Renal pelvis (tissue), 12 donors: Measurements from ENCODE around the gene THTPA. TPM values are rescaled to one million over a fixed set of nuclear protein-coding genes. Genes with fewer than 3 reads are reported as not detected.

Source experiments
- DNase-seq: peaks from one replicate; pipeline ENCODE4 v3.0.0-alpha.2; 2013
- long read RNA-seq, 16 experiments: transcript quantifications; one replicate each; lab custom pipeline, GENCODE V29; 2026
- polyA plus RNA-seq, 3 donors: library from polyadenylated mRNA; unstranded; fragments of 120-200 nt; gene quantifications; one replicate each; pipeline ENCODE4 v1.2.1, GENCODE V29; 2013; ENCODE audit not compliant: insufficient read length in 3 of 3

The THTPA gene, protein sequence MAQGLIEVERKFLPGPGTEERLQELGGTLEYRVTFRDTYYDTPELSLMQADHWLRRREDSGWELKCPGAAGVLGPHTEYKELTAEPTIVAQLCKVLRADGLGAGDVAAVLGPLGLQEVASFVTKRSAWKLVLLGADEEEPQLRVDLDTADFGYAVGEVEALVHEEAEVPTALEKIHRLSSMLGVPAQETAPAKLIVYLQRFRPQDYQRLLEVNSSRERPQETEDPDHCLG
- polyA plus RNA-seq: 10 to 100 TPM; 19.0 to 20.5 (median 19.7) TPM
- long read RNA-seq, donor 1, transcript THTPA-205 (2 exons, 571 nt): major isoform, 5 of 11 reads
- long read RNA-seq, donor 1, partial matches to known transcripts: 0 of 11 reads
- long read RNA-seq, donor 1, other reads (novel, unspliced or antisense): 0 of 11 reads
- long read RNA-seq, donor 2, transcript THTPA-205 (2 exons, 571 nt): major isoform, 6 of 14 reads
- long read RNA-seq, donor 2, transcript THTPA-201 (2 exons, 2,860 nt): minor isoform, 5 of 14 reads
- long read RNA-seq, donor 2, partial matches to known transcripts: 0 of 14 reads
- long read RNA-seq, donor 2, other reads (novel, unspliced or antisense): 0 of 14 reads
- long read RNA-seq, donor 3, transcript THTPA-205 (2 exons, 571 nt): major isoform, 7 of 17 reads
- long read RNA-seq, donor 3, partial matches to known transcripts: 7 of 17 reads
- long read RNA-seq, donor 3, other reads (novel, unspliced or antisense): 0 of 17 reads
- long read RNA-seq, donor 4, transcript THTPA-201 (2 exons, 2,860 nt): major isoform, 10 of 22 reads
- long read RNA-seq, donor 4, transcript THTPA-205 (2 exons, 571 nt): major isoform, 10 of 22 reads
- long read RNA-seq, donor 4, partial matches to known transcripts: 0 of 22 reads
- long read RNA-seq, donor 4, other reads (novel, unspliced or antisense): 0 of 22 reads
- long read RNA-seq, donor 5, partial matches to known transcripts: 0 of 3 reads
- long read RNA-seq, donor 5, other reads (novel, unspliced or antisense): 0 of 3 reads
- long read RNA-seq, donor 6, transcript THTPA-205 (2 exons, 571 nt): minor isoform, 5 of 12 reads
- long read RNA-seq, donor 6, transcript THTPA-201 (2 exons, 2,860 nt): major isoform, 7 of 12 reads
- long read RNA-seq, donor 6, partial matches to known transcripts: 0 of 12 reads
- long read RNA-seq, donor 6, other reads (novel, unspliced or antisense): 0 of 12 reads
- long read RNA-seq, donor 7, transcript THTPA-201 (2 exons, 2,860 nt): major isoform, 5 of 10 reads
- long read RNA-seq, donor 7, partial matches to known transcripts: 0 of 10 reads
- long read RNA-seq, donor 7, other reads (novel, unspliced or antisense): 0 of 10 reads
- long read RNA-seq, donor 8, transcript THTPA-205 (2 exons, 571 nt): major isoform, 6 of 7 reads
- long read RNA-seq, donor 8, partial matches to known transcripts: 0 of 7 reads
- long read RNA-seq, donor 8, other reads (novel, unspliced or antisense): 0 of 7 reads
- long read RNA-seq, donor 9, transcript THTPA-205 (2 exons, 571 nt): major isoform, 10 of 20 reads
- long read RNA-seq, donor 9, transcript THTPA-201 (2 exons, 2,860 nt): minor isoform, 7 of 20 reads
- long read RNA-seq, donor 9, partial matches to known transcripts: 0 of 20 reads
- long read RNA-seq, donor 9, other reads (novel, unspliced or antisense): 0 of 20 reads
- long read RNA-seq, donor 10, transcript THTPA-205 (2 exons, 571 nt): major isoform, 6 of 14 reads
- long read RNA-seq, donor 10, transcript THTPA-201 (2 exons, 2,860 nt): minor isoform, 5 of 14 reads
- long read RNA-seq, donor 10, partial matches to known transcripts: 0 of 14 reads
- long read RNA-seq, donor 10, other reads (novel, unspliced or antisense): 0 of 14 reads
- long read RNA-seq, donor 11, transcript THTPA-201 (2 exons, 2,860 nt): major isoform, 6 of 8 reads
- long read RNA-seq, donor 11, partial matches to known transcripts: 0 of 8 reads
- long read RNA-seq, donor 11, other reads (novel, unspliced or antisense): 0 of 8 reads
- long read RNA-seq, donor 12, transcript THTPA-205 (2 exons, 571 nt): minor isoform, 6 of 20 reads
- long read RNA-seq, donor 12, transcript THTPA-201 (2 exons, 2,860 nt): major isoform, 11 of 20 reads
- long read RNA-seq, donor 12, partial matches to known transcripts: 0 of 20 reads
- long read RNA-seq, donor 12, other reads (novel, unspliced or antisense): 0 of 20 reads
- long read RNA-seq, donor 13, partial matches to known transcripts: 0 of 4 reads
- long read RNA-seq, donor 13, other reads (novel, unspliced or antisense): 0 of 4 reads
- long read RNA-seq, donor 14: 0 reads
- long read RNA-seq, donor 15: 0 reads
- long read RNA-seq, donor 16, transcript THTPA-205 (2 exons, 571 nt): minor isoform, 6 of 16 reads
- long read RNA-seq, donor 16, transcript THTPA-201 (2 exons, 2,860 nt): major isoform, 7 of 16 reads
- long read RNA-seq, donor 16, partial matches to known transcripts: 0 of 16 reads
- long read RNA-seq, donor 16, other reads (novel, unspliced or antisense): 0 of 16 reads

- peak; percentile 89 for DNase-seq
Measured at GRCh38 chr14:23555882-23556699, at the start of gene THTPA. TSS of gene THTPA (plus strand) at chr14:23556271. CDS start at chr14:23556758, 487 bp downstream.

GRCh38 chr14:23512156-23512555, 43.9 kb upstream of the THTPA start:
- DNase-seq: no peak

- DNase-seq: no peak
Measured at GRCh38 chr14:23513005-23513817, 42.9 kb upstream of the THTPA start.

DNA sequence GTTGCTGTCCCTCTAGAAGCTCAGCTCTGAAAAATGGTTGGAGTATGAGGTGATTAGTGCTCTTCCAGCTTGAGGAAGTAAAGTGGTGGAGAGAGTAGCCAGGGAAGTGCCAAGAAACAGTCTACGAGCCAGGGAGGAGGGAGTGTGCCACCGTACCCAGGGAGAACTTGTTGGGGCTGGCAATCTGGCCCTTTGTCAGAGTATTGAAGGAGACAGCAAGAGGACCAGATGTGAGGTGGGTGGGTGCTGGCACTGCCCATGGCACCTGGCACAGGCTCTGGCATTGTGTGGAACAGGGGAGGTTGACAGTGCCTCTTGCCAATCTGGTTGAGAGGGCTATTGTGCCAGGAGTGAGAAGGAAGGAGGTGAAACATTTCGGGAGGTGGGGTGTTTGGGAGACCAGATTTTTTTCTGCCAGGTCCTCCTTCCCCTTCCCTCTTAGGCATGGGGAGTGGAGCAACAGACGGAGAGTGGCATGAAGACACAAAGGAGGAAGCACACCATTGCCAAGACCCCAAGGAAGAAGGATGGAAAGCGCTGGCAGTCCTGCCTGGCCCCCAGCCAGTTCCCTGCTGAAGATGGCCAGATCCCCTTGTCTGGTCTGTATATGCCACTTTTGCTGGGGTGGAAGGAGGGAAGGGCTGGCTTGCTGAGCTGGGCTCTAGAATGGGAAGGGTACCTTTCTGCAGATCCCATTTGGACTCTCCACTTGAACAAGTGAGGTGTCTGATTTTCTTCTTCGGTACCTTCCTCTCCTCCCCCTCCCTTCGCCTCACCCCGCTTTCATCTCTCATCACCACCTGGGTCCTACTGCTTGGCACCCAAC, 42.0 kb upstream of the THTPA start:
- DNase-seq: no peak

GRCh38 chr14:23514644-23514957, 41.5 kb upstream of the THTPA start:
- no peak for DNase-seq

DNA sequence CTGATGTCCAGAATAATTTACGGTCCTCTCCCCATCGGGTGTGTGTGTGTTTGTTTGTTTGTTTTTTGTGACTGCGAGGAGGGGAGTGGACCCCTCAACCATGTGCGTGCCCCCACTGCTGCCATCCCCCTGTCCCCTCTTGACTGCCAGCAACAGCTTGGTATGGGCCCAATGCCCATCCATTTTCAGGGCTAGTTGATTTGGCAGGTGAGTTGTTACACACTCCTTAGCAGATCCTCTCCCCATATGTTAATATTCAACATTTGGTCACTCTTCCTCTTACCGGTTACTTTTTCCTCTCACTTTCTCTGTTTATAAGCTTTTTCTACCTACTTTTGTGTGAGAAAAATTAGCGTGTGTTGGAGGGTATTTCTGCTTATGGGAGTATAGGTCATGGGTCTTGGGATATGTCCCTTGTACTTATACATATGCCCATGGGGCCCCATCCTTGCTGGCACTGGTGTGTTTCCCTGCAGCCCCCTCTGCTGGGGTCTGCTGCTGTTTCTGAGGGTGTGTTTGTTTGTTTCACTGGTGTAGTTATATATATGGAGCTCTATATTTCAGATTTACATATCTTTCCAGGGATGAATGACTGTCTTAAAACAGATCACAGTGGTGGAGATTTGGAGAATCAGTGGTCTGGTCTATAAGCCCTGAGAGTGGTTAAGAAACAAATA, 38.3 kb upstream of the THTPA start:
- no peak for DNase-seq

- DNase-seq: no peak
Measured at GRCh38 chr14:23518709-23519108, 37.4 kb upstream of the THTPA start.

DNA sequence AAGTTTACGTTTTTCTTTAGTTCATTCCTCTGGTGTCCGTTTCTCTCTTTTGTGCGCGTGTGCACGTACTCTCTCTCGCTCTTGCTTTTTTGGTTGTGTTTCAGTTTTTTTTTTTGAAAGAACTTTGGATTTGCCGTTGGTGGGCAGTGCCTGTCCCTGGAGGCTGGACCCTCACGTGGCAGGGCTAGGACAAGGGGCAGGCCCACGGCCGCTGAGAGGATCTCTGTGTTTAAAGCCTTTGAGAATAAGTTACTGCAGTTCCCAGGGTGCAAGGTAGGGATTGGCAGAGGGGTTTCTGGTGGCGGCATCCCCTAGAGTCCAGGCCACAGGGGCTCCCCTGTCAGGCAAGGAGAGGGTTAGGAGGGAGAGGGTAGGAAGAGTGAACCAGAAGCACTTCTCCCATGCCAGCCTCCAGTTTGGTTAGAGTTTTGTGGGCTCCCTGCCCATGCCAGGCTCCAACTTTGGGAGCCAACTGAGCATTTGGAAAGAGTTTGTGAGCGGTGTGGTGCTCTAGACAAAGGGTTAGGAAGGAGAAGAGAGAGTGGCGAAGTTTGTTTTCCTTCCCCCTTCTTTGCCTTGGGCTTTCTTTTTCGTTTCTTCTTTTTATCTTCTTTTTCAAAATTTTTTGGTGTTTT, 35.1 kb upstream of the THTPA start:
- no peak for DNase-seq

- DNase-seq: no peak
Measured at GRCh38 chr14:23521785-23522640, 34.1 kb upstream of the THTPA start.

DNA sequence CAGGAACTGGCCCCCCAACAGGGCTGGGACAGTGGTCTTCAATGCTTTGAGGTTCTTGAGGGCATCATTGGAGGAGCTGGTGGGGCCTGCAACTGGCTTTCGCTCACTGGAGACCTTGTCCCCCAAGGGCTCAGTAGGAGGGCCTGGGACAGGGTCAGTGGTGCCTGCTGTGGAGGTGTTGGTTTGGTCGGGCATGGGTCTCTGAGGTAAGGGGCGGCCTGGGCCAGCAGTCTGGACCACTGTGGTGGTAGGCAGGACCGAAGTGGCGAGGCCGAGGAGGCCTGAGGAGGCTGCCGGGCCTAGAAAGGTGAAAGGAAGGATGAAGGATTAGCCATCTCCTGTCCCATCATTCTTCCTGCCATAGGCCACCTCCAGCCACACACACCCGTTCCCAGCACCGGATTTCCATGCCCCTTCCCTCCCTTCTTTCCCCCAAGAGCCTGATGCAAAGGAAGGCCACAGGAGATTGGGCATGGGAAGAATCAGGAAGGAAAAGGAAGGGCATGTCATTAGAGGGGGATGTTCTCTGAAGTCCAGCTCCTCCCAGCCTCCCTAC, 33.4 kb upstream of the THTPA start:
- no peak for DNase-seq

- DNase-seq: no peak
Measured at GRCh38 chr14:23523229-23524016, 32.6 kb upstream of the THTPA start.

DNA sequence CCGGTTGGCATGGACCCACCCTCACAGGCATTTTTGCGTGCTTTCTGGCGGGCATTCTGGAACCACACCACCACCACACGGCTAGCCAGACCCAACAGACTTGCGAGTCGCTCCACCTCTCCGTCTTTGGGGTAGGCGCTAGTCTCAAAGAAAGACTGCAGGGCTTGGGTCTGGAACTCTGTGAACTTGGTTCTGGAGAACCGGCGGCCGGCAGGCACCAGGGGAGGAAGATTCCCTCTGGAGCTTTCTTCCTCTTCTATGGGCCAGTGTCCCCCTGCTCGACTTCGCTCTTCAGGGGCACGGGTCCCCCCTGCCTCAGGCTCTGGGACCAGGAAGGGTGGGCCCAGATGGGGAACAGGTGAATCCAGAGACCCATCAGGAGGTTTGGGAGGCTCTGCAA, 31.1 kb upstream of the THTPA start:
- DNase-seq: no peak

DNA sequence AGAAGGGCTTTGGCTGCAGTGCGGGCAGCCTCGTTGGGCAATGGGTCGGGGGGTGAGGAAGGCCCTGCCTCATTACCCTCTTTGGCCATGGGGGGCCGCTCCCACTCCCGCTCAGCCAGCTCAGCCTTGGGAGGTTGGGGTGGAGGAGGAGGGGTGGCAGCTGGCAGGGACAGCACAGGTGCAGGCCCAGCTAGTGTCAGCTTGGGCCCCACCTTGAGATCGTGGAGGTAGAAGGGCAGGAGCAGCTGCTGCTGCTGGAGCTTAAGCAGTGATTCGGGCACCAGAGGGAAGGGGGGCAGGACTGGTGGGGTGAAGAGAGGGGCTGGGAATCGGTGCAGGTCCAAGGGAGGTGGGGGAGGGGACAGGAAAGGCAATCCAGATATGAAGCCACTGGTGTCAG, 30.5 kb upstream of the THTPA start:
- DNase-seq: no peak
